ENCODE results near the gene PTPN14.

GRCh38 chr1:214351551-214352277 is 199.7 kb downstream of the PTPN14 start:
- TF ChIP-seq CTCF (IDR thresholded peaks at IDR 0.05 in 4 of 5, conservative IDR thresholded peaks at IDR 0.05 in 1 of 5): no peak
- no peak for TF ChIP-seq POLR2A (IDR thresholded peaks at IDR 0.05)
